ENCODE measurements around the gene PLPPR1. TPM values are rescaled to one million over a fixed set of nuclear protein-coding genes. Genes with fewer than 3 reads are reported as not detected.

The PLPPR1 gene
- total RNA-seq, 1 donor from 2014 or later: 5.0 TPM

GRCh38 chr9:101354765-101355708, 326.5 kb downstream of the PLPPR1 start:
- H3K36me3 ChIP-seq: no peaks in the 10 kb centered on the region
- H3K27ac ChIP-seq: no peak overlapping the region
- intact Hi-C loops (cut with DNase I): no loop called here
- no peaks in the 10 kb centered on the region for H3K9me3 ChIP-seq
- no peak overlapping the region for H3K4me3 ChIP-seq
- no peaks in the 10 kb centered on the region for H3K4me1 ChIP-seq
- H3K27me3 ChIP-seq: no peaks in the 10 kb centered on the region
- DNase-seq (no peak), ATAC-seq (no peak)
- no peak for TF ChIP-seq CTCF (IDR thresholded peaks at IDR 0.05)

- H3K36me3 ChIP-seq: no peaks in the 10 kb centered on the region
- no peaks in the 10 kb centered on the region for H3K9me3 ChIP-seq
- intact Hi-C loops (cut with DNase I): no loop called here
- DNase-seq (no peak), ATAC-seq (no peak)
- H3K4me3 ChIP-seq: no peak overlapping the region
- no peaks in the 10 kb centered on the region for H3K27me3 ChIP-seq
- no peak overlapping the region for H3K27ac ChIP-seq
- no peak for TF ChIP-seq CTCF (IDR thresholded peaks at IDR 0.05)
- no peaks in the 10 kb centered on the region for H3K4me1 ChIP-seq
These were observed 328.1 kb downstream of the PLPPR1 start for GRCh38 chr9:101356619-101357018.

GRCh38 chr9:101359679-101360078, 331.2 kb downstream of the PLPPR1 start:
- no peaks in the 10 kb centered on the region for H3K9me3 ChIP-seq
- no peaks in the 10 kb centered on the region for H3K4me1 ChIP-seq
- H3K27ac ChIP-seq: no peak overlapping the region
- ATAC-seq (no peak), DNase-seq (no peak)
- intact Hi-C loops (cut with DNase I): no loop called here
- no peak overlapping the region for H3K4me3 ChIP-seq
- H3K27me3 ChIP-seq: no peaks in the 10 kb centered on the region
- H3K36me3 ChIP-seq: no peaks in the 10 kb centered on the region
- no peak for TF ChIP-seq CTCF (IDR thresholded peaks at IDR 0.05)

- intact Hi-C loops (cut with DNase I): no loop called here
- H3K4me1 ChIP-seq: no peaks in the 10 kb centered on the region
- DNase-seq (no peak), ATAC-seq (no peak)
- no peak overlapping the region for H3K27ac ChIP-seq
- TF ChIP-seq CTCF (IDR thresholded peaks at IDR 0.05): no peak
- H3K9me3 ChIP-seq: no peaks in the 10 kb centered on the region
- no peak overlapping the region for H3K4me3 ChIP-seq
- H3K36me3 ChIP-seq: no peaks in the 10 kb centered on the region
- H3K27me3 ChIP-seq: no peaks in the 10 kb centered on the region
These were observed 332.1 kb downstream of the PLPPR1 start for GRCh38 chr9:101360647-101361046.

GRCh38 chr9:101362450-101362849, 333.9 kb downstream of the PLPPR1 start:
- Histone ChIP-seq H3K4me3 (no peak overlapping the region), H3K4me1 (no peaks in the 10 kb centered on the region), H3K27ac (no peak overlapping the region), H3K36me3 (no peaks in the 10 kb centered on the region), H3K9me3 (no peaks in the 10 kb centered on the region), H3K27me3 (no peaks in the 10 kb centered on the region)
- intact Hi-C loops (cut with DNase I): no loop called here
- no peak for DNase-seq
- ATAC-seq: no peak
- no peak for TF ChIP-seq CTCF (IDR thresholded peaks at IDR 0.05)

Data from upper lobe of right lung (tissue), 1 donor.